ENCODE results near the gene AFF3.

Gene AFF3

GRCh38 chr2:99697811-99698568, 444.4 kb downstream of the AFF3 start:
- DNase-seq (ENCODE audit: low read depth): no peak

GRCh38 chr2:99695944-99696253, 446.5 kb downstream of the AFF3 start:
- DNase-seq (ENCODE audit: low read depth): no peak

GRCh38 chr2:99695130-99695943, 447.1 kb downstream of the AFF3 start:
- DNase-seq (ENCODE audit: low read depth): no peak

- no peak for DNase-seq (ENCODE audit: low read depth)
Observed at GRCh38 chr2:99694331-99694730, 448.1 kb downstream of the AFF3 start.

GRCh38 chr2:99692785-99693184, 449.6 kb downstream of the AFF3 start:
- DNase-seq (ENCODE audit: low read depth): no peak

GRCh38 chr2:99691926-99692325, 450.5 kb downstream of the AFF3 start:
- DNase-seq (ENCODE audit: low read depth): no peak

GRCh38 chr2:99689145-99689742, 453.1 kb downstream of the AFF3 start:
- no peak for DNase-seq (ENCODE audit: low read depth)

GRCh38 chr2:99688699-99689098, 453.7 kb downstream of the AFF3 start:
- no peak for DNase-seq (ENCODE audit: low read depth)

GRCh38 chr2:99682275-99683060, 459.9 kb downstream of the AFF3 start:
- no peak for DNase-seq (ENCODE audit: low read depth)

- no peak for DNase-seq (ENCODE audit: low read depth)
Observed at GRCh38 chr2:99680946-99681345, 461.4 kb downstream of the AFF3 start.

GRCh38 chr2:99679518-99679917, 462.9 kb downstream of the AFF3 start:
- DNase-seq (ENCODE audit: low read depth): no peak

GRCh38 chr2:99678625-99679024, 463.8 kb downstream of the AFF3 start:
- DNase-seq (ENCODE audit: low read depth): no peak

GRCh38 chr2:99677814-99678213, 464.6 kb downstream of the AFF3 start:
- no peak for DNase-seq (ENCODE audit: low read depth)

- no peak for DNase-seq (ENCODE audit: low read depth)
Observed at GRCh38 chr2:99675130-99675661, 467.2 kb downstream of the AFF3 start.

- no peak for DNase-seq (ENCODE audit: low read depth)
Observed at GRCh38 chr2:99674090-99674489, 468.3 kb downstream of the AFF3 start.

- no peak for DNase-seq (ENCODE audit: low read depth)
Observed at GRCh38 chr2:99672766-99673350, 469.5 kb downstream of the AFF3 start.

- no peak for DNase-seq (ENCODE audit: low read depth)
Observed at GRCh38 chr2:99670768-99671734, 471.3 kb downstream of the AFF3 start.

- DNase-seq (ENCODE audit: low read depth): no peak
Observed at GRCh38 chr2:99666256-99666655, 476.1 kb downstream of the AFF3 start.

- no peak for DNase-seq (ENCODE audit: low read depth)
Observed at GRCh38 chr2:99663641-99664040, 478.7 kb downstream of the AFF3 start.

- no peak for DNase-seq (ENCODE audit: low read depth)
Observed at GRCh38 chr2:99662761-99663341, 479.5 kb downstream of the AFF3 start.

Measured in stimulated activated CD4-positive, alpha-beta T cell treated with anti-CD3 and anti-CD28 coated beads, Interleukin-2, amount 100 ng/mL, for 4 hours (primary cell).